Measurements from ENCODE around the gene DGCR2. TPM values are rescaled to one million over a fixed set of nuclear protein-coding genes. Genes with fewer than 3 reads are reported as not detected.

Gene DGCR2
- total and polyA plus RNA-seq, 10 of the 15 experiments (the other 5 are each of a cell fraction or from before 2014, with no cell fraction given), result 0.19 to 28.4 (median 16.0) TPM

DNA sequence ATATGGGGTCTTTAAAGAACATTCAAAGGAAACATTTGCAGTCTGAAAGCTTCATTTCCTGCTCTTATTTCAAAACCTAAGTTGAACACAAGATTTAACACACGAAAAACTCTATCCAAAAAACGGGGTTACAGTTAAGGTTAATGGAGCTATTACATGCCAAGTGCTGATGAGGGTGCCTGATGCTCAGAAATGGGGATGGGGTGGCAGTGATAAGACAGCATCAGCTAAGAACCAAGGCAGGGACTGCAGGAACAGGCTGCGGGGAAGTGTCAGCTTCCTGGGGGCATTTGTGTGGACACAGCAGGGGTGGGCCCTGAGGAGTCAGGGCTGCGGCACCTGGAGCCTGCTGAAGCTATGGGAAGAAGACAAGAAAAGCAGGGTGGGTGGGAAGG, 12.2 kb downstream of the DGCR2 start (continued):
- TF ChIP-seq, protein P1, sequence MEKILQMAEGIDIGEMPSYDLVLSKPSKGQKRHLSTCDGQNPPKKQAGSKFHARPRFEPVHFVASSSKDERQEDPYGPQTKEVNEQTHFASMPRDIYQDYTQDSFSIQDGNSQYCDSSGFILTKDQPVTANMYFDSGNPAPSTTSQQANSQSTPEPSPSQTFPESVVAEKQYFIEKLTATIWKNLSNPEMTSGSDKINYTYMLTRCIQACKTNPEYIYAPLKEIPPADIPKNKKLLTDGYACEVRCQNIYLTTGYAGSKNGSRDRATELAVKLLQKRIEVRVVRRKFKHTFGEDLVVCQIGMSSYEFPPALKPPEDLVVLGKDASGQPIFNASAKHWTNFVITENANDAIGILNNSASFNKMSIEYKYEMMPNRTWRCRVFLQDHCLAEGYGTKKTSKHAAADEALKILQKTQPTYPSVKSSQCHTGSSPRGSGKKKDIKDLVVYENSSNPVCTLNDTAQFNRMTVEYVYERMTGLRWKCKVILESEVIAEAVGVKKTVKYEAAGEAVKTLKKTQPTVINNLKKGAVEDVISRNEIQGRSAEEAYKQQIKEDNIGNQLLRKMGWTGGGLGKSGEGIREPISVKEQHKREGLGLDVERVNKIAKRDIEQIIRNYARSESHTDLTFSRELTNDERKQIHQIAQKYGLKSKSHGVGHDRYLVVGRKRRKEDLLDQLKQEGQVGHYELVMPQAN (conservative IDR thresholded peaks at IDR 0.05), result no peak
- TF ChIP-seq RAD21 (IDR thresholded peaks at IDR 0.05; ENCODE audit: insufficient read depth, low read depth, low read length) (no peak), IKZF2 (IDR thresholded peaks at IDR 0.05) (no peak), NFXL1 (IDR thresholded peaks at IDR 0.05; ENCODE audit: borderline replicate concordance) (no peak), TCF7 (IDR thresholded peaks at IDR 0.05; ENCODE audit: borderline replicate concordance) (no peak), ZNF687 (IDR thresholded peaks at IDR 0.05) (no peak), E2F8 (IDR thresholded peaks at IDR 0.05; ENCODE audit: low read depth, partially characterized antibody) (no peak), BACH1 (IDR thresholded peaks at IDR 0.05; ENCODE audit: borderline replicate concordance) (no peak), RELB (IDR thresholded peaks at IDR 0.05; ENCODE audit: low read depth) (no peak), ZNF24 (IDR thresholded peaks at IDR 0.05) (no peak), ZZZ3 (IDR thresholded peaks at IDR 0.05; ENCODE audit: control insufficient read depth, insufficient read length, low read depth) (no peak), TBL1XR1 (IDR thresholded peaks at IDR 0.05; ENCODE audit: low read depth, low read length) (no peak)
- TF ChIP-seq, protein P2, sequence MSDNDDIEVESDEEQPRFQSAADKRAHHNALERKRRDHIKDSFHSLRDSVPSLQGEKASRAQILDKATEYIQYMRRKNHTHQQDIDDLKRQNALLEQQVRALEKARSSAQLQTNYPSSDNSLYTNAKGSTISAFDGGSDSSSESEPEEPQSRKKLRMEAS (IDR thresholded peaks at IDR 0.05; ENCODE audit: low read depth, low read length), result no peak
